Fibroblast of skin of right biceps (primary cell): ENCODE measurements around the gene PRSS8.
A peak's percentile ranks its signal among the peaks of the same experiment; 100 is the strongest.
"Not testable (repeated sequence)": the region's sequence is repeated elsewhere in the genome, so short reads cannot be mapped to it uniquely, and the experiment has no call there.

Experiments
- DNase-seq: peaks from one replicate; pipeline ENCODE4 v3.0.0-alpha.2; 2013

Gene PRSS8

GRCh38 chr16:31135535-31136286 lies at the start of gene PRSS8:
Gene PRSS8, minus strand, starts transcription at chr16:31135727. Its CDS starts 229 bp downstream, at chr16:31135498.
- no peak for DNase-seq

GRCh38 chr16:31184888-31185287 lies 49.4 kb upstream of the PRSS8 start:
- no peak for DNase-seq

GRCh38 chr16:31183432-31184428 lies 48.2 kb upstream of the PRSS8 start:
- DNase-seq: no peak

- DNase-seq: no peak
Measured at GRCh38 chr16:31182391-31182790, 46.9 kb upstream of the PRSS8 start.

GRCh38 chr16:31181102-31181830 lies 45.7 kb upstream of the PRSS8 start:
- DNase-seq: peak; percentile 44

GRCh38 chr16:31179747-31180459 lies 44.4 kb upstream of the PRSS8 start, which contains the start of gene FUS:
Gene FUS, plus strand, starts transcription at chr16:31180139. Its CDS starts 76 bp downstream, at chr16:31180215.
- DNase-seq: peak; percentile 86

GRCh38 chr16:31179219-31179746 lies 43.8 kb upstream of the PRSS8 start:
- no peak for DNase-seq

GRCh38 chr16:31177136-31177535 lies 41.6 kb upstream of the PRSS8 start:
- no peak for DNase-seq

- not testable (repeated sequence) for DNase-seq
Measured at GRCh38 chr16:31170048-31170447, 34.5 kb upstream of the PRSS8 start.

- DNase-seq: no peak
Measured at GRCh38 chr16:31168848-31169247, 33.3 kb upstream of the PRSS8 start.

GRCh38 chr16:31167315-31167714 lies 31.8 kb upstream of the PRSS8 start:
- no peak for DNase-seq

GRCh38 chr16:31157136-31157535 lies 21.6 kb upstream of the PRSS8 start:
- no peak for DNase-seq

- DNase-seq: not testable (repeated sequence)
Measured at GRCh38 chr16:31150976-31151375, 15.4 kb upstream of the PRSS8 start.

- DNase-seq: no peak
Measured at GRCh38 chr16:31149894-31150890, 14.7 kb upstream of the PRSS8 start, which contains the start of gene PRSS36. Gene PRSS36, minus strand, starts transcription at chr16:31150066. Its CDS starts 31 bp downstream, at chr16:31150035.

- no peak for DNase-seq
Measured at GRCh38 chr16:31149332-31149731, 13.8 kb upstream of the PRSS8 start.

GRCh38 chr16:31148896-31149295 lies 13.4 kb upstream of the PRSS8 start:
- DNase-seq: no peak

- DNase-seq: no peak
Measured at GRCh38 chr16:31148281-31148728, 12.8 kb upstream of the PRSS8 start.

GRCh38 chr16:31147574-31147973 lies 12.0 kb upstream of the PRSS8 start:
- no peak for DNase-seq

GRCh38 chr16:31145398-31145990 lies 10.0 kb upstream of the PRSS8 start:
- DNase-seq: no peak

GRCh38 chr16:31144418-31144817 lies 8.9 kb upstream of the PRSS8 start:
- DNase-seq: peak; percentile 13
